ENCODE data around the gene SRRM2. TPM values are rescaled to one million over a fixed set of nuclear protein-coding genes. Genes with fewer than 3 reads are reported as not detected.
A peak's percentile ranks its signal among the peaks of the same experiment; 100 is the strongest.

The SRRM2 gene
- total RNA-seq, 1 donor from 2014 or later = 699 TPM

DNA sequence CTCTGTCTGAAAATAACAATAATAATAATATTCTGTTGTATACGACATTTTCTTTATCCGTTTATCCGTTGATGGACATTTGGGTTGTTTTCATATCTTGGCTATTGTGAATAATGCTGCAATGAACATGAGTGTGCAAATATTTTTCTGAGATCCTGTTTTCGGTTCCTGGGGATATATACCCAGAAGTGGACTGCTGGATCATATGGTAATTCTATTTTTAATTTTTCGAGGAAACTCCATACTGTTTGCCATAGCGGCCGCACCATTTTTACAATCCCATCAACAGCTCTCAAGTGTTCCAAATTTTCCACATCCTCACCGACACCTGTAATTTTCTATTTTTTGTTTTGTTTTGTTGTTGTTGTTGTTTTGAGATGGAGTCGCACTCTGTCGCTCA is 40.5 kb downstream of the SRRM2 start:
- Mint-ChIP-seq H3K4me3 (ENCODE audit: unreplicated experiment) (no peak overlapping the region), H3K27ac (ENCODE audit: unreplicated experiment) (no peak overlapping the region), H3K9me3 (ENCODE audit: unreplicated experiment) (peaks cover 4% of the 10 kb centered on the region), H3K27me3 (ENCODE audit: unreplicated experiment) (peaks cover 5% of the 10 kb centered on the region), H3K36me3 (ENCODE audit: unreplicated experiment) (no peaks in the 10 kb centered on the region), H3K4me1 (ENCODE audit: low read depth, unreplicated experiment) (peaks cover 5% of the 10 kb centered on the region)
- TF ChIP-seq, protein P1, sequence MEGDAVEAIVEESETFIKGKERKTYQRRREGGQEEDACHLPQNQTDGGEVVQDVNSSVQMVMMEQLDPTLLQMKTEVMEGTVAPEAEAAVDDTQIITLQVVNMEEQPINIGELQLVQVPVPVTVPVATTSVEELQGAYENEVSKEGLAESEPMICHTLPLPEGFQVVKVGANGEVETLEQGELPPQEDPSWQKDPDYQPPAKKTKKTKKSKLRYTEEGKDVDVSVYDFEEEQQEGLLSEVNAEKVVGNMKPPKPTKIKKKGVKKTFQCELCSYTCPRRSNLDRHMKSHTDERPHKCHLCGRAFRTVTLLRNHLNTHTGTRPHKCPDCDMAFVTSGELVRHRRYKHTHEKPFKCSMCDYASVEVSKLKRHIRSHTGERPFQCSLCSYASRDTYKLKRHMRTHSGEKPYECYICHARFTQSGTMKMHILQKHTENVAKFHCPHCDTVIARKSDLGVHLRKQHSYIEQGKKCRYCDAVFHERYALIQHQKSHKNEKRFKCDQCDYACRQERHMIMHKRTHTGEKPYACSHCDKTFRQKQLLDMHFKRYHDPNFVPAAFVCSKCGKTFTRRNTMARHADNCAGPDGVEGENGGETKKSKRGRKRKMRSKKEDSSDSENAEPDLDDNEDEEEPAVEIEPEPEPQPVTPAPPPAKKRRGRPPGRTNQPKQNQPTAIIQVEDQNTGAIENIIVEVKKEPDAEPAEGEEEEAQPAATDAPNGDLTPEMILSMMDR (IDR thresholded peaks at IDR 0.05; ENCODE audit: partially characterized antibody, unreplicated experiment) = no peak
- DNase-seq = no peak

DNA sequence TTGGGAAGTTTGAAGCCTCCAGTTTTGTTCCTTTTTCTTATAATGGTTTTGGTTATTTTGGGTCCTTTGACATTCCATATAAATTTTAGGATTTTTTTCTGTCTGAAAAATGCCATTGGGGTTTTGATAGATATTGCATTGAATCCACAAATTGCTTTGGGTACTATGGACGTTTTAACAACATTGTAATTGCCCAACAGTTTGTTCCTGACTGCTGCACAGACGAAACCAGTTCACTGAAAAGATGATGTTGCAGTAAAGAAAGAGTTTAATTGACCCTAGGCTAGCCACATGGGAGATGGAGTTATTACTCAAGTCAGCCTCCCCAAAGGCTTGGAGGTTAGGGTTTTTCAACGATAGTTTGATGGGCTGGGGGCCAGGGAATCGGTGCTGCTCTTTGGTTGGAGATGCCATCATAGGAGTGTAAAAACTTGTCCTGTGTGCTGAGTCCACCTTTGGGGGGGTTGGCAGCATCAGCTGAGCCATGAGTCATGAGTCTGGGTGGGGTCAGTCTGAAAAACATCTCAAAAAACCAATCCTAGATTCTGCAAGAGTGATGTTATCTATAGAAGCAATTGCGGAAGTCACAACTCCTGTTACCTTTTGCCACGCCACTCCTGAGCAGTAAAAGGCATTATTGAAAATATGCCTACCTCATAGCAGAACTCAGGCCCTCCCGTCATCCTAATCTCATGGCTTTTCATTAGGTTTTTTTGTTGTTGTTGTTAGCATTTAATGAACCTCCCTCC is 43.1 kb downstream of the SRRM2 start:
- DNase-seq = no peak
- Mint-ChIP-seq H3K4me3 (ENCODE audit: unreplicated experiment) (no peak overlapping the region), H3K36me3 (ENCODE audit: unreplicated experiment) (no peaks in the 10 kb centered on the region), H3K27me3 (ENCODE audit: unreplicated experiment) (peaks cover 7% of the 10 kb centered on the region), H3K27ac (ENCODE audit: unreplicated experiment) (no peak overlapping the region), H3K4me1 (ENCODE audit: low read depth, unreplicated experiment) (no peaks in the 10 kb centered on the region), H3K9me3 (ENCODE audit: unreplicated experiment) (peaks cover 4% of the 10 kb centered on the region)
- TF ChIP-seq, protein P1 (IDR thresholded peaks at IDR 0.05; ENCODE audit: partially characterized antibody, unreplicated experiment) = no peak

DNA sequence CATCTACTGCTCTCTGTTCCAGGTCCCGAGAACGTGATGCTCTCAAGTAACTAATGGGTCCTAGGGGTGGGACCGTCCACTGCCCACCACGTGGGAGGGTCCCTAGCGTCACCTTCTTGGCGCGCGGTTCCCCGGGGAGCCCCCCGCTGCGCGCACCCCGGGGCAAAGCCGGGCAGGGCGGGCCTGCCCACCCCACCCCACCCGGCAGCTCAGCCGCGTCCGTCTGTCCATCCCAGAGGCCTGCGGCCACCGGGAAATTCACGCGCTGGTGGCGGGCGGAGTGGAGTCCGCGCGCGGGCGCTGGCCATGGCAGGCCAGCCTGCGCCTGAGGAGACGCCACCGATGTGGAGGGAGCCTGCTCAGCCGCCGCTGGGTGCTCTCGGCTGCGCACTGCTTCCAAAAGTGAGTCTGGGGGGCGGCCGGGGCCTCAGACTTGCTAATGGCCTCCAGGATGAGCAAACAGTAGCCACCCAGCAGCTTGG is 46.3 kb downstream of the SRRM2 start:
- Mint-ChIP-seq H3K27ac (ENCODE audit: unreplicated experiment) (no peak overlapping the region), H3K27me3 (ENCODE audit: unreplicated experiment) (peaks cover 7% of the 10 kb centered on the region), H3K9me3 (ENCODE audit: unreplicated experiment) (peaks cover 5% of the 10 kb centered on the region), H3K36me3 (ENCODE audit: unreplicated experiment) (peaks cover 5% of the 10 kb centered on the region), H3K4me3 (ENCODE audit: unreplicated experiment) (no peak overlapping the region), H3K4me1 (ENCODE audit: low read depth, unreplicated experiment) (no peaks in the 10 kb centered on the region)
- TF ChIP-seq, protein P1 (IDR thresholded peaks at IDR 0.05; ENCODE audit: partially characterized antibody, unreplicated experiment) = no peak
- DNase-seq = no peak

DNA sequence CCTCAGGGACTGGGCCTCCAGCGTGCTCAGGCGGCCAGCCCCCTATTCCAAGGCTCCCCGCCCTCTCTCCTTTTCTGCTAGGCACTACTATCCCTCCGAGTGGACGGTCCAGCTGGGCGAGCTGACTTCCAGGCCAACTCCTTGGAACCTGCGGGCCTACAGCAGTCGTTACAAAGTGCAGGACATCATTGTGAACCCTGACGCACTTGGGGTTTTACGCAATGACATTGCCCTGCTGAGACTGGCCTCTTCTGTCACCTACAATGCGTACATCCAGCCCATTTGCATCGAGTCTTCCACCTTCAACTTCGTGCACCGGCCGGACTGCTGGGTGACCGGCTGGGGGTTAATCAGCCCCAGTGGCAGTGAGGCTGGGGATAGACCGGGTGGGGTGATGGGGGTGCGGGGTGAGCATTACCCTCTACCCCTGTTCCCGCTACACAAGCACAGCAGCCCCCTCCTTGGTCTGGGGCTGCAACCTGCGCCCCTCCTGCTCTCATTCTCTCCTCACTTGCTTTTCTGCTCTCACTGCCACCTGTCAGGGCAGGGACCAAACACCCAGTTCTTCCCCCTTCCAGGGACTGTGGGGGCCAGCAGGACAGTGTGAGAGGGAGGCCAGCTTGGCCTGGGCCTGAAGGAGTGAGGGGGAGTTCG is 46.9 kb downstream of the SRRM2 start:
- Mint-ChIP-seq H3K4me3 (ENCODE audit: unreplicated experiment) (no peak overlapping the region), H3K27me3 (ENCODE audit: unreplicated experiment) (peaks cover 7% of the 10 kb centered on the region), H3K9me3 (ENCODE audit: unreplicated experiment) (peaks cover 5% of the 10 kb centered on the region), H3K36me3 (ENCODE audit: unreplicated experiment) (peaks cover 5% of the 10 kb centered on the region), H3K4me1 (ENCODE audit: low read depth, unreplicated experiment) (no peaks in the 10 kb centered on the region), H3K27ac (ENCODE audit: unreplicated experiment) (peak overlapping the region; percentile 28)
- DNase-seq = no peak
- TF ChIP-seq, protein P1 (IDR thresholded peaks at IDR 0.05; ENCODE audit: partially characterized antibody, unreplicated experiment) = no peak

DNA sequence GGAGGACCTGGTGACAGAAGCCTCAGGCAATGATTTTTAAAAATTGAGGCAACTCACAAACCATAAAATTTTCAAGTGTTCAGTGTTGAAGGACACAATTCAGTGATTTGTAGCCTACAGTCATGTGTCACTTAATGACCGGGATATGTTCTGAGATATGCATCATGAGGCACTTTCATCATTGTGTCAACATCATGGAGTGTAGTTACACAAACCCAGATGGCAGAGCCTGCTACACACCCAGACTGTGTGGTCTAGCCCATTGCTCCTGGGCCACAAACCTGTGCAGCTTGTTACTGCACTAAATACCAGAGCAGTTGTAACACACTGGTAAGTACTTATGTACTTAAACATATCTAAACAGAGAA is 47.4 kb downstream of the SRRM2 start:
- Mint-ChIP-seq H3K4me1 (ENCODE audit: low read depth, unreplicated experiment) (no peaks in the 10 kb centered on the region), H3K9me3 (ENCODE audit: unreplicated experiment) (peaks cover 3% of the 10 kb centered on the region), H3K27ac (ENCODE audit: unreplicated experiment) (peak overlapping the region; percentile 28), H3K36me3 (ENCODE audit: unreplicated experiment) (peaks cover 5% of the 10 kb centered on the region), H3K4me3 (ENCODE audit: unreplicated experiment) (no peak overlapping the region), H3K27me3 (ENCODE audit: unreplicated experiment) (peaks cover 3% of the 10 kb centered on the region)
- no peak for DNase-seq
- TF ChIP-seq, protein P1 (IDR thresholded peaks at IDR 0.05; ENCODE audit: partially characterized antibody, unreplicated experiment) = no peak

Measured in glutamatergic neuron (in vitro differentiated cells).